Gastroesophageal sphincter (tissue), 4 donors: ENCODE measurements around the gene NT5C1B. TPM values are rescaled to one million over a fixed set of nuclear protein-coding genes. Genes with fewer than 3 reads are reported as not detected.

Source experiments
- ATAC-seq: fragments of 150-250 bp; one replicate; pipeline ENCODE4 v1.9.1; 2016; ENCODE audit warnings: mild to moderate bottlenecking, moderate library complexity
- H3K27ac ChIP-seq, 4 donors: fragments of 200-600 bp; sonication (generic) in 3 of 4; 1 replicate in 3 of 4; 2 replicates in 1 of 4; pipeline ENCODE4 v1.5.1; 2016 to 2019
- H3K27me3 ChIP-seq: fragments of 200-600 bp; sonication (generic); one replicate; pipeline ENCODE4 v1.5.1; 2019
- H3K36me3 ChIP-seq, 2 donors: fragments of 200-600 bp; sonication (generic); one replicate each; pipeline ENCODE4 v1.5.1; 2019; ENCODE audit warnings: control low read depth in 1 of 2
- H3K4me1 ChIP-seq, 3 donors: fragments of 200-600 bp; sonication (generic); 1 replicate in 2 of 3; 2 replicates in 1 of 3; pipeline ENCODE4 v1.5.1; 2016 to 2019; ENCODE audit warnings: control low read depth in 2 of 3
- H3K4me3 ChIP-seq, 2 donors: fragments of 200-600 bp; sonication (generic); one replicate each; pipeline ENCODE4 v1.5.1; 2019; ENCODE audit warnings: mild to moderate bottlenecking in 1 of 2, moderate library complexity in 1 of 2
- H3K9me3 ChIP-seq, 3 donors: fragments of 200-600 bp; sonication (generic); one replicate each; pipeline ENCODE4 v1.5.1; 2017 to 2019; ENCODE audit warnings: control low read depth in 2 of 3
- EP300 ChIP-seq: sonication (generic); formaldehyde crosslinking; IDR thresholded peaks from one replicate; pipeline ENCODE4 v1.6.1; 2017; ENCODE audit warnings: antibody characterized with exemption, mild to moderate bottlenecking
- POLR2A ChIP-seq, 2 donors: fragments of 450-650 bp; IDR thresholded peaks; one replicate each; pipeline ENCODE4 v1.6.1; 2017; ENCODE audit warnings: antibody characterized with exemption in 2 of 2, mild to moderate bottlenecking in 2 of 2, moderate library complexity in 1 of 2
- POLR2AphosphoS5 ChIP-seq: sonication (generic); formaldehyde crosslinking; IDR thresholded peaks from one replicate; pipeline ENCODE4 v1.6.1; 2017; ENCODE audit warnings: antibody characterized with exemption
- WGBS, 2 donors: methylation state at CpG; one replicate each; pipeline ENCODE4 v1.1.5; 2018; ENCODE audit warnings: low coverage in 1 of 2; 5-methylcytosine and 5-hydroxymethylcytosine counted together
- total RNA-seq, 4 donors: library from RNA; depleted of rRNA; stranded (reverse); fragments of >200 nt; gene quantifications; one replicate each; pipeline ENCODE4 v1.1.0, GENCODE V29; 2016
- TF ChIP-seq, protein P1 (sequence below), 4 experiments: fragments of 200-600 bp in 2 of 4; fragments of 450-650 bp in 2 of 4; sonication (generic) in 1 of 4; IDR thresholded peaks; one replicate each; pipeline ENCODE4 v1.5.1; 2017 to 2019; ENCODE audit warnings: antibody characterized with exemption in 4 of 4, mild to moderate bottlenecking in 2 of 4, moderate library complexity in 2 of 4

The NT5C1B gene
- total RNA-seq, 4 donors from 2014 or later: 0.39 TPM; not detected in 3

DNA sequence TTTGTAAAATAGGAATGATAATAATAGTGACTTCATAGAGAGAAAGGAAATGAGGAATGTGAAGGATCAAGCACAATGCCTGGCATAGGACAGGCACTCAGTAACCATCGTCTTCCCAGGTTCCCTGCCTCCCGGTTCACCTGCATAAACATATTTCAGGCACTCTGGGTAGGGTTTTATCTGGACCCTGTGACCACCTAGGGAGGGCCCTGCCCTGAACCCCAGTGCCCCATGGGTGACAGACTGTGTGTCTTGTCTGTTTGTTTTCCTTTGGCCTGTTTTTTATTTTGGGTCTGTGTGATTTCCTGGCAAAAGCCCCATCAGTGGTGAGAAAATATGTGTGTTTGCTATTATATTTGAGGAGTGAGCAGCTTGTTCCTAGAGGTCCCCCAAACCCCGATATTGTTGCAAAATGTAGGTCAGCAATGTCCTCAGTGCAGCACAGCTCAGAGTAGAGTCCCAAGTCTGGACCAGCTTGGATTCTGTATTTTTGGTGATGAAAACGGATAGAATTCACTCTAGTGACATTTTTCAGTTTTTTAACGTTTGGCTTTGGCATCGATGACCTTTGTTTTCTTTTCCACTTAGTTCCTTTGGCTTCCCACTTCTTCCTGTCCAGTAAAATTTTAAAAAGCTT lies 9.6 kb upstream of the NT5C1B start:
- H3K4me1 ChIP-seq: peaks cover 0 to 21% (median 3%) of the 10 kb centered on the region in 3 donors
- 48 to 50% methylated on average over 4 to 6 of the region's 6 CpGs for WGBS, 2 donors
- peak; percentile 10 for ATAC-seq

DNA sequence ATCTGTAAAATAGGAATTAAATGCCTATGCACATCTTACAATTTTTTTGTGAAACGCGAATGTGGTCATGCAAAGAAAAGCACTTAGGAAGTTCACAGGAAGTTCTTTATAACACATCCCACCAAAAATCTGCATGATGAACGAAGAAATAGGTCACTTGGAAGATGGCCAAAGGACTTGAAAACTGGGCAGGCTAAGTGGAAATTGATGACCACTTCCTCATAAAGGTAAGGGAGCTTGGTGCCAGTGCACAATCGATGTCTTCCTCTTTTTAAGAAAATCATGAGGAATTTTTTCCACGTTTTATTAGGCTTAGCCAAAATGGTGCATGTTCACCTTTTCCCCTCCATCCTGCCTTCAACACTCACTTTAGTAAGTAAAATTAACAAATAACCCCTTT lies 8.2 kb upstream of the NT5C1B start:
- H3K9me3 ChIP-seq: no peaks in the 10 kb centered on the region
- WGBS, 2 donors: 57 to 58% methylated on average over 4 to 5 of the region's 5 CpGs
- H3K27me3 ChIP-seq: no peaks in the 10 kb centered on the region
- ATAC-seq: no peak
- no peak for TF ChIP-seq POLR2A (IDR thresholded peaks at IDR 0.05)
- no peak overlapping the region for H3K27ac ChIP-seq
- no peaks in the 10 kb centered on the region for H3K36me3 ChIP-seq
- H3K4me3 ChIP-seq: no peak overlapping the region
- H3K4me1 ChIP-seq: peaks cover 0 to 21% (median 3%) of the 10 kb centered on the region in 3 donors

More for the DNA sequence above, 9.6 kb upstream of the NT5C1B start:
- Histone ChIP-seq H3K36me3 (no peaks in the 10 kb centered on the region), H3K9me3 (no peaks in the 10 kb centered on the region), H3K27ac (peak overlapping the region in 3 of 4 donors; percentile 30 to 44 (median 37)), H3K4me3 (no peak overlapping the region), H3K27me3 (no peaks in the 10 kb centered on the region)
- TF ChIP-seq, protein P1, sequence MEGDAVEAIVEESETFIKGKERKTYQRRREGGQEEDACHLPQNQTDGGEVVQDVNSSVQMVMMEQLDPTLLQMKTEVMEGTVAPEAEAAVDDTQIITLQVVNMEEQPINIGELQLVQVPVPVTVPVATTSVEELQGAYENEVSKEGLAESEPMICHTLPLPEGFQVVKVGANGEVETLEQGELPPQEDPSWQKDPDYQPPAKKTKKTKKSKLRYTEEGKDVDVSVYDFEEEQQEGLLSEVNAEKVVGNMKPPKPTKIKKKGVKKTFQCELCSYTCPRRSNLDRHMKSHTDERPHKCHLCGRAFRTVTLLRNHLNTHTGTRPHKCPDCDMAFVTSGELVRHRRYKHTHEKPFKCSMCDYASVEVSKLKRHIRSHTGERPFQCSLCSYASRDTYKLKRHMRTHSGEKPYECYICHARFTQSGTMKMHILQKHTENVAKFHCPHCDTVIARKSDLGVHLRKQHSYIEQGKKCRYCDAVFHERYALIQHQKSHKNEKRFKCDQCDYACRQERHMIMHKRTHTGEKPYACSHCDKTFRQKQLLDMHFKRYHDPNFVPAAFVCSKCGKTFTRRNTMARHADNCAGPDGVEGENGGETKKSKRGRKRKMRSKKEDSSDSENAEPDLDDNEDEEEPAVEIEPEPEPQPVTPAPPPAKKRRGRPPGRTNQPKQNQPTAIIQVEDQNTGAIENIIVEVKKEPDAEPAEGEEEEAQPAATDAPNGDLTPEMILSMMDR (IDR thresholded peaks at IDR 0.05): no peak
- TF ChIP-seq POLR2A (IDR thresholded peaks at IDR 0.05): no peak
- TF ChIP-seq POLR2AphosphoS5: no peak
- no peak for TF ChIP-seq EP300

DNA sequence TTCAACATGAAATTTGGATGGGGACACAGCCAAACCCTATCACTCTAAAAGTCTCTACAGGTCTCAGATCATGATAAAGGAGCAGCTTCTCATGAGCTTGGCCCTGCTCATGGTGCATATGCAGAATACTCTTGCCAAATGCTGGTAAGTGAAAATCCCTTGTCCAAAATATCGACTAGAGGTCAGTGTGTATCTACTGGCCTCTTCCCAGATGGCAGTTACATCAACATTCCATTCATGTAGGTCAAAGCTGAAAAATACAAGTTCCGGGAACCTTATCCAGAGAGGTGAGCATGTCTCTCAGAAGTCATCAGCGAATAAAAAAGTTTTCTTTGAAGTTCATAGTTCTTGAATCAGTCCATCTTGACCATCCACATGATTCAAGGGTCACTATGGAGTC lies 7.6 kb upstream of the NT5C1B start:
- Histone ChIP-seq H3K27ac (no peak overlapping the region), H3K4me1 (peaks cover 0 to 21% (median 3%) of the 10 kb centered on the region in 3 donors), H3K36me3 (no peaks in the 10 kb centered on the region), H3K27me3 (no peaks in the 10 kb centered on the region), H3K4me3 (no peak overlapping the region), H3K9me3 (no peaks in the 10 kb centered on the region)
- TF ChIP-seq EP300 (no peak), POLR2A (IDR thresholded peaks at IDR 0.05) (no peak), POLR2AphosphoS5 (no peak)
- TF ChIP-seq, protein P1 (IDR thresholded peaks at IDR 0.05): no peak
- no peak for ATAC-seq
- WGBS, 2 donors: 87 to 93% methylated on average over 3 of the region's 3 CpGs

DNA sequence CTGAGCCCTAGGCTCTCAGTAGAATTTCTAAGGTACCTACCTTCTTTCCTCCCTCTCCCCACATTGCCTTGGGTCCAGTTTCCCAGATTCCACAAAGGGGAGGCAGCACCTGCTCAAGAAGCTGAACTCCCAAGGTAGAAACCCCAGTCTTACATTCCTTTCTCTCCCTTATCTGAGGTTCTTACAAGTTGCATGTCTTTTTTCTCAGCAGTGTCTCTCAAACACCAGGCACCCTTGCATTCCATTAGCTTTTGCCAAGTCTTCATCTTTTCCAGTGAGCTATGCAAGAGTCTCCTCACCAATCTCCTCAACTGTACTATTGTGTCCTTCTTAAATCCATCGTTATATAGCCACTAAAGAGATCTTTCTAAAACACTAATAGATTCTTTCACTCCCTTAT lies 4.1 kb upstream of the NT5C1B start:
- TF ChIP-seq EP300 (no peak), POLR2AphosphoS5 (no peak), POLR2A (IDR thresholded peaks at IDR 0.05) (no peak)
- TF ChIP-seq, protein P1 (IDR thresholded peaks at IDR 0.05): no peak
- no peak for ATAC-seq
- no peak overlapping the region for H3K4me3 ChIP-seq
- no peaks in the 10 kb centered on the region for H3K36me3 ChIP-seq
- H3K27ac ChIP-seq: no peak overlapping the region
- H3K27me3 ChIP-seq: no peaks in the 10 kb centered on the region
- 90 to 93% methylated on average over 1 of the region's 1 CpG for WGBS, 2 donors
- peaks cover 0 to 3% (median 0%) of the 10 kb centered on the region in 3 donors for H3K4me1 ChIP-seq
- H3K9me3 ChIP-seq: no peaks in the 10 kb centered on the region

DNA sequence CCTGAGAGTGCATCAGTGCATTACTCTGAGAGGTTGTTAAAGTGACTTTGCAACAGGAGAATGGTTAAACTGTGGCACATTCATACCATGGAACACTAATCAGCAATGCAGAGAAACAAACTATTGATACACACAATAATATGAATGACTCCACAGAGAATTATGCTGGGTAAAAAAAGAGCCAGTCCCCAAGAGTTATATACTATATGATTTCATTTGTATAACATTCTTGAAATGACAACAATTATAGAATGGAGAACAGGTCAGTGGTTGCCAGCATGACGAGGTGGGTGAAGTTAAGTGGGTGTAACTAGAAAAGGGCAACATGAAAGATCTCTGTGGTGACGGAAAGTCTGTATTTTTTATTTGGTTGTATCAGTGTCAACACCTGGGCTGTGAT lies 3.0 kb upstream of the NT5C1B start:
- Histone ChIP-seq H3K27ac (no peak overlapping the region), H3K4me3 (no peak overlapping the region), H3K9me3 (no peaks in the 10 kb centered on the region), H3K4me1 (no peaks in the 10 kb centered on the region), H3K36me3 (no peaks in the 10 kb centered on the region), H3K27me3 (no peaks in the 10 kb centered on the region)
- no peak for TF ChIP-seq POLR2A (IDR thresholded peaks at IDR 0.05)
- TF ChIP-seq, protein P1 (IDR thresholded peaks at IDR 0.05): no peak
- TF ChIP-seq POLR2AphosphoS5: no peak
- TF ChIP-seq EP300: no peak
- WGBS, 2 donors: 80 to 89% methylated on average over 2 of the region's 2 CpGs
- no peak for ATAC-seq
